Stimulated activated naive CD8-positive, alpha-beta T cell treated with anti-CD3 and anti-CD28 coated beads, Interleukin-15, amount 100 ng/mL, for 72 hours (primary cell): ENCODE measurements around the gene KPNA6.
A peak's percentile ranks its signal among the peaks of the same experiment; 100 is the strongest.
"Not testable (repeated sequence)": the region's sequence is repeated elsewhere in the genome, so short reads cannot be mapped to it uniquely, and the experiment has no call there.

Experiments used
- ATAC-seq: fragments of 150-1000 bp; cut with Tn5 transposase; 2 replicates; pipeline ENCODE4 v1.10.0; 2021; ENCODE audit warnings: mild to moderate bottlenecking, moderate library complexity
- DNase-seq, 2 donors: peaks; one replicate each; pipeline ENCODE4 v3.0.0; 2021 to 2022
- H3K27ac Mint-ChIP-seq, 2 donors: one replicate each; pipeline ENCODE4 v1.8.0; 2022; ENCODE audit warnings: mild to moderate bottlenecking in 2 of 2, mixed read lengths in 2 of 2, moderate library complexity in 2 of 2
- H3K27me3 Mint-ChIP-seq: one replicate; pipeline ENCODE4 v1.8.0; 2022; ENCODE audit warnings: mixed read lengths
- H3K4me1 Mint-ChIP-seq: one replicate; pipeline ENCODE4 v1.8.0; 2022; ENCODE audit warnings: mild to moderate bottlenecking, mixed read lengths
- H3K4me3 Mint-ChIP-seq, 2 donors: one replicate each; pipeline ENCODE4 v1.8.0; 2022; ENCODE audit warnings: mild to moderate bottlenecking in 2 of 2, mixed read lengths in 2 of 2, moderate library complexity in 1 of 2
- H3K9me3 Mint-ChIP-seq, 2 donors: one replicate each; pipeline ENCODE4 v1.8.0; 2022; ENCODE audit warnings: mixed read lengths in 2 of 2

KPNA6 gene

DNA sequence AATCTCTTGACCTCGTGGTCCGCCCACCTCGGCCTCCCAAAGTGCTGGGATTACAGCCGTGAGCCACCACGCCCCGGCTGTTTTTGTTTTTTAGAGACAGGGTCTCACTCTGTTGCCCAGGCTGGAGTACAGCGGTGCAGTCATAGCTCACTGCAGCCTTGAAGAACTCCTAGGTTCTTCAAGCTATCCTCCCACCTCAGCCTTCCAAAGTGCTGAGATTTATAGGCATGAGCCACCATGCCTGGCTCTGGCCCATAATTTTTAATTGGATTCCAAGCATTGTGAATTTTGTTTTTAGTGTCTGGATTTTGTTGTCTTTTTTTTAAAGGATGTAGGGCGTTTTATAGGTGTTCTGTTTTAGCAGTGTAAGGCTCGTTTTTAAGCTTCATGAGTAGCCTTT lies 43.0 kb downstream of the KPNA6 start:
- Mint-ChIP-seq H3K4me1 (peaks cover 25% of the 10 kb centered on the region), H3K27ac (peak overlapping the region in 1 of 2 donors; percentile 76), H3K4me3 (no peak overlapping the region), H3K27me3 (no peaks in the 10 kb centered on the region), H3K9me3 (no peaks in the 10 kb centered on the region)
- DNase-seq = no peak
- ATAC-seq = no peak

GRCh38 chr1:32151319-32151787 lies 43.5 kb downstream of the KPNA6 start:
- Mint-ChIP-seq H3K9me3 (no peaks in the 10 kb centered on the region), H3K27me3 (no peaks in the 10 kb centered on the region), H3K4me1 (peaks cover 20% of the 10 kb centered on the region), H3K4me3 (no peak overlapping the region), H3K27ac (peak overlapping the region in 1 of 2 donors; percentile 30)
- no peak for ATAC-seq
- DNase-seq = no peak

DNA sequence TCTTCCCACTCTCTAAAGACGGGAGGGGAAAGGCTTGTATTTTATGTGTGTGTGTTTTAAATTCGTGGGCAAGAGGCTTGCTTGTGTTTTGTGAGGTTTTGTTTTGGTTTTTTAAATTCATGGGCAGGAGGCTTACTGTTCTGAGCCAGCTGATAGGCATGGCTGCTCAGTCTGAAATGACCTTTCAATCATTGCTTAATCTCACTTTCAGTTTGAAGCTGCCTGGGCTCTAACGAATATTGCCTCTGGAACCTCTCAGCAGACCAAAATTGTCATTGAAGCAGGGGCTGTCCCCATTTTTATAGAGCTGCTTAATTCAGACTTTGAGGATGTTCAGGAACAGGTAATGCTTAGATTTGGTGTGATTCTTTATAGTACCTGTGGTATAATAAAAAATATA lies 51.3 kb downstream of the KPNA6 start:
- Mint-ChIP-seq H3K27ac (peak overlapping the region in 1 of 2 donors; percentile 48), H3K27me3 (no peaks in the 10 kb centered on the region), H3K4me1 (peaks cover 8% of the 10 kb centered on the region), H3K9me3 (no peaks in the 10 kb centered on the region), H3K4me3 (no peak overlapping the region)
- DNase-seq (no peak), ATAC-seq (peak; percentile 70)

- H3K27ac Mint-ChIP-seq = no peak overlapping the region
- DNase-seq = no peak
These were observed 55.5 kb downstream of the KPNA6 start for GRCh38 chr1:32163405-32163804.

DNA sequence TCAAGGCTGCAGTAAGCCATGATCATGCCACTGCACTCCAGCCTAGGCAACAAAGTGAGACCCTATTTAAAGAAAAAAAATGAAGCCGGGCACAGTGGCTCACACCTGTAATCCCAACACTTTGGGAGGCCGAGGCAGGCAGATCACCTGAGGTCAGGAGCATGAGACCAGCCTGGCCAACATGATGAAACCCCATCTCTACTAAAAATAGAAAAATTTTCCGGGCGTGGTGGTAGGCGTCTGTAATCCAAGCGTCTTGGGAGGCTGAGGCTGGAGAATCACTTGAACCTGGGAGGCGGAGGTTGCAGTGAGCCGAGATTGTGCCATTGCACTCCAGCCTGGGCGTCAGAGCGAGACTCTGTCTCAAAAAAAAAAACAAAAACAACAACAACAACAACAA lies 57.8 kb downstream of the KPNA6 start:
- H3K4me1 Mint-ChIP-seq, H3K9me3 Mint-ChIP-seq, H3K4me3 Mint-ChIP-seq, ATAC-seq, H3K27me3 Mint-ChIP-seq, DNase-seq: not testable (repeated sequence)
- peak overlapping the region in 1 of 2 donors; percentile 67 for H3K27ac Mint-ChIP-seq

More at GRCh38 chr1:32163405-32163804, 55.5 kb downstream of the KPNA6 start:
- Mint-ChIP-seq H3K9me3 (no peaks in the 10 kb centered on the region), H3K27me3 (no peaks in the 10 kb centered on the region), H3K4me3 (no peak overlapping the region), H3K4me1 (peaks cover 8% of the 10 kb centered on the region)
- no peak for ATAC-seq

GRCh38 chr1:32170991-32171390 lies 63.1 kb downstream of the KPNA6 start:
- Mint-ChIP-seq H3K27me3 (no peaks in the 10 kb centered on the region), H3K4me1 (peaks cover 21% of the 10 kb centered on the region), H3K9me3 (no peaks in the 10 kb centered on the region), H3K27ac (no peak overlapping the region), H3K4me3 (no peak overlapping the region)
- ATAC-seq (no peak), DNase-seq (no peak)

GRCh38 chr1:32172621-32173245 lies 64.9 kb downstream of the KPNA6 start:
- ATAC-seq (no peak), DNase-seq (no peak)
- no peaks in the 10 kb centered on the region for H3K27me3 Mint-ChIP-seq
- H3K4me1 Mint-ChIP-seq = peaks cover 21% of the 10 kb centered on the region
- no peak overlapping the region for H3K4me3 Mint-ChIP-seq
- H3K27ac Mint-ChIP-seq = peak overlapping the region in 1 of 2 donors; percentile 85
- no peaks in the 10 kb centered on the region for H3K9me3 Mint-ChIP-seq

DNA sequence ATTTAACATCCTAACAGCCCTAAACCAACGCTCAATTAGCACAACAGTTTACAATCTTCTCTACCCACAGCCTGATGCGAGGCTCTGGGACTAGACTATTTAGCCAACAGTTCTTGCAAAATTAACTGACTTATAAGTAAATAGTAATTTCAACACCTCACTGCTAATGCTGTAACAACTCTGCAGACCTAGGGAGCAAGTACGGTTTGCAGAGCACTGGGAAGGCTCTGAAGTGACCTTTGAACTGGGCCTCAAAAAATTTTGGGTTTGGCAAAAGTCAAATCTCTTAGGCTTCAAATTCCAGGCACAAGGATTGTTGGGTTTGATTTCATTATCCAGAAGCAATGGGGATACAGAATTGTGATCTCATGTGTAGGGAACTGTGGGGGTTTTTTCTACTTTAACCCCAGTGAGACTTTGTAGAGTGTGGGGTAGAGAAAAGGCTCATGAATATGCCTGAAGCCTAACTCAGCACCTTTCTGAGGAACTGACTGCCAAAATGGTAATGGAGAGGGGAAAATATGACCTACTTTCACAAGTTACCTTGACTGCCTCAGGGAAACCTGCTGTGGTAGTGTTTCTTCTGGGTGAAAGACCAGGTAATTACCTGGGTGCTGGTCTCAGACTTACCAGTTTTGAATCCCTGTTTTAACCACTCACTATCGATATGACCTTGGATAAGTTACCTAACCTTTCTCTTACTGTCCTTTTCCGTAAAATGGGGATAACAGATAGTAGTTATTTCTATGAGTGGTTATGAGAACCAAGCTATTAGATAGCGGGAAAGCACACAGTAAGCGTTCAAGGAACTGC lies 70.7 kb downstream of the KPNA6 start:
- peaks cover 41% of the 10 kb centered on the region for H3K4me1 Mint-ChIP-seq
- peak overlapping the region; percentile 94 to 99 for H3K27ac Mint-ChIP-seq
- peak overlapping the region; percentile 92 to 99 for H3K4me3 Mint-ChIP-seq
- H3K27me3 Mint-ChIP-seq = no peaks in the 10 kb centered on the region
- no peaks in the 10 kb centered on the region for H3K9me3 Mint-ChIP-seq
- ATAC-seq (no peak), DNase-seq (no peak)

- no peak for ATAC-seq
- Mint-ChIP-seq H3K9me3 (no peaks in the 10 kb centered on the region), H3K27ac (peak overlapping the region; percentile 94 to 99), H3K4me3 (peak overlapping the region; percentile 92 to 99), H3K4me1 (peaks cover 46% of the 10 kb centered on the region), H3K27me3 (no peaks in the 10 kb centered on the region)
- DNase-seq = no peak
These were observed 71.3 kb downstream of the KPNA6 start for GRCh38 chr1:32179193-32179442.

GRCh38 chr1:32179443-32180185 lies 71.8 kb downstream of the KPNA6 start, which contains the start of gene TXLNA:
Gene TXLNA, plus strand, starts transcription at chr1:32179675. Its CDS starts 671 bp downstream, at chr1:32180346.
- Mint-ChIP-seq H3K4me1 (peaks cover 51% of the 10 kb centered on the region), H3K27ac (peak within 1 kb of the TSS; percentile 99), H3K9me3 (no peaks in the 10 kb centered on the region), H3K27me3 (no peaks in the 10 kb centered on the region), H3K4me3 (peak within 1 kb of the TSS; percentile 92 to 99)
- ATAC-seq (peak; percentile 92), DNase-seq (peak; percentile 90 to 92)

DNA sequence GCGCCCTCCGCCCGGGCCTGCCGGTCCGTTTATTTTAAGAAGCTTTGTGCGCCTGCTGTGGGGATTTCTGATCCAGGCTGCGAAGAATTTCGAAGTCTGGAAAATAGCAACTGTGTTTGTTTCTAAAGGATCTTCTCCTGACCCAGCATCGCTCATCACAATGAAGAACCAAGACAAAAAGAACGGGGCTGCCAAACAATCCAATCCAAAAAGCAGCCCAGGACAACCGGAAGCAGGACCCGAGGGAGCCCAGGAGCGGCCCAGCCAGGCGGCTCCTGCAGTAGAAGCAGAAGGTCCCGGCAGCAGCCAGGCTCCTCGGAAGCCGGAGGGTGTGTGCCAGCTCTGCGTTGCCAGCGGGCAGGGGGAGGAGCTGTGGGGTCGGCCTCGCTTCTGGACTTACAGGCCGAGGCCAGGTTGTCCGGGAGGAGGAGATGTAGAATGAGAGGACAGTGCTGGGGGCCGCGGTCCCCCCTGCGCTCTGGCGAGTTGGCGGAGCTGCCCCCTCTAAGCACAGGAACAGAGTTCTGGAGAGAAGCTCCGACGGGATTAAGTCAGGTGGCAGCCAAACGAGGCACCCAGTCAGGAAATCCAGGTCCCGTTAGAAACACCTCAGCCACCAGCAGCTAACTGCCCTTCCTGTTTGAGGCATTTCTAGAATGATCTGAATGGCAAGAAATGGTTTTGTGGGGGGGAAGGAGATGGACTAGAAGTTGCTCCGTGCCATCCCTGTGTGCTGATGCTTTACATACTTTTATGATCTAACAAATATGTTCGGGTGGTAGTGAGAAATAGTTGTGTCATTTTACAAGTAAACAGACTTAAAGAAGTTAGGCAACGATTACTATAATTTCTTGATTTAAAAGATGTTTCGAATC lies 72.6 kb downstream of the KPNA6 start:
- peak; percentile 42 for ATAC-seq
- no peaks in the 10 kb centered on the region for H3K9me3 Mint-ChIP-seq
- peak overlapping the region; percentile 92 to 99 for H3K4me3 Mint-ChIP-seq

DNA sequence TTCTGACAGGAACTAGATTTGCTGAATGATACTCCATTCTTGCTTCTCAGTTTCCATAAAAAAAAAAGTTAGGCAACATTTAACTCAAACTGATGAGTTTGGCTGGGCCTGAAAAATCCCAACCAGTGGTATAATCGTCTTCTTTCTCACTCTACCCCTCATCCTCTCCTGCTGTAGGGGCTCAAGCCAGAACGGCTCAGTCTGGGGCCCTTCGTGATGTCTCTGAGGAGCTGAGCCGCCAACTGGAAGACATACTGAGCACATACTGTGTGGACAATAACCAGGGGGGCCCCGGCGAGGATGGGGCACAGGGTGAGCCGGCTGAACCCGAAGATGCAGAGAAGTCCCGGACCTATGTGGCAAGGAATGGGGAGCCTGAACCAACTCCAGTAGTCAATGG lies 73.2 kb downstream of the KPNA6 start:
- H3K4me1 Mint-ChIP-seq = peaks cover 65% of the 10 kb centered on the region
- ATAC-seq (no peak), DNase-seq (no peak)
- H3K4me3 Mint-ChIP-seq = peak overlapping the region; percentile 92 to 99
- peak overlapping the region; percentile 75 to 90 for H3K27ac Mint-ChIP-seq
- no peaks in the 10 kb centered on the region for H3K27me3 Mint-ChIP-seq
- no peaks in the 10 kb centered on the region for H3K9me3 Mint-ChIP-seq

More for the DNA sequence above, 72.6 kb downstream of the KPNA6 start:
- H3K4me1 Mint-ChIP-seq = peaks cover 58% of the 10 kb centered on the region
- DNase-seq = peak in 1 of 2 donors; percentile 55
- H3K27ac Mint-ChIP-seq = peak overlapping the region; percentile 90 to 99
- no peaks in the 10 kb centered on the region for H3K27me3 Mint-ChIP-seq

DNA sequence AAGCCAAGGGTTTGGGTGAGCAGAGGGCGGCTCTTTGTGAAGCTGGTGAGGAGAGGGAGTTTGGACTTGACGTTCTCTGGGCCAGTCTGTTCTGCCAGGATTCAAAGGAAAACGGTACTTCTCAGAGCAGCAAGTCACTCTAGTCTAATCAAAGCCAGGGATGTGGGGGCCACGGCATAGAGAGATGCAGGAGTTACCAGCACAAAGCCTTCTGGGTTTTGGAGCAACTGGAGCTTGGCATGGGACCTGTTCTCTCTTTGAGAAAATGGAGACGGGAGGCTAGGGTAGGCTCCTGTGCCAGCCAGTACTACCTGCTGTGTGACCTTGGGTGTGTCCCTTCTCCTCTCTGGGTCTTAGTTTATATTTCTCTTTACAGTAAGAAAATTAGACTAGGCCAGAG lies 73.7 kb downstream of the KPNA6 start:
- Mint-ChIP-seq H3K4me3 (peak overlapping the region; percentile 92 to 99), H3K4me1 (peaks cover 70% of the 10 kb centered on the region), H3K27me3 (no peaks in the 10 kb centered on the region), H3K27ac (peak overlapping the region; percentile 75 to 90), H3K9me3 (no peaks in the 10 kb centered on the region)
- DNase-seq = no peak
- ATAC-seq = no peak

GRCh38 chr1:32182060-32182459 lies 74.2 kb downstream of the KPNA6 start:
- no peak for DNase-seq
- peak overlapping the region; percentile 41 to 91 for H3K27ac Mint-ChIP-seq
- peak overlapping the region; percentile 65 to 99 for H3K4me3 Mint-ChIP-seq
- ATAC-seq = no peak
- peaks cover 75% of the 10 kb centered on the region for H3K4me1 Mint-ChIP-seq
- no peaks in the 10 kb centered on the region for H3K27me3 Mint-ChIP-seq
- no peaks in the 10 kb centered on the region for H3K9me3 Mint-ChIP-seq

DNA sequence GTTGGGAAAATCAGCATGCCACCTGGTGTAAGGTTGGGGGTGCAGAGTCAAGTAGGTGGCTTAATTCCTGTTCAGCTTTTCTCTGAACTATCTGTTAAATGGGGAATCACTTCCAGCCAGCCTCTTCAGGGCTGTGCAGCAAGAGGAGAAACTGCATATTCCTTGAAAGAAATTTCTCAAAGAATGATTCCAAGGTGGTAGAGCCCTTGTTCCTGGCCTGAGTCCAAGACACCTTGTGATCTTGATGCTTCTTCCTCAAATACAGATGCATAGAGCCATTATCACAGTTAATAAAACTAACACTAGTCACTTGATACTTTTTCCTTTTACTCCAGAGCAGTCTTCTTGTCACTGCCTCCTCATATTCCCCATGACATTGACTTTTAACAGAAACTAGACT lies 76.8 kb downstream of the KPNA6 start:
- Mint-ChIP-seq H3K27me3 (no peaks in the 10 kb centered on the region), H3K9me3 (no peaks in the 10 kb centered on the region), H3K27ac (peak overlapping the region; percentile 55 to 66), H3K4me3 (peak overlapping the region; percentile 58 to 60), H3K4me1 (peaks cover 72% of the 10 kb centered on the region)
- DNase-seq = no peak
- no peak for ATAC-seq
